ENCODE results near the gene HPS3.

HPS3 gene

GRCh38 chr3:149129326-149130205, at the start of gene HPS3:
HPS3 (plus strand) TSS chr3:149129638; CDS start chr3:149129724, 86 bp downstream.
- TF ChIP-seq CTCF (IDR thresholded peaks at IDR 0.05; ENCODE audit: low read depth, low read length) = no peak
- peak; percentile 93 for DNase-seq (ENCODE audit: low read depth, low spot score)
- peak within 1 kb of the TSS; percentile 73 for H3K4me3 ChIP-seq (ENCODE audit: low read depth, low read length)
- in situ Hi-C loops (cut with HindIII; ENCODE audit: low sequenced_read_pairs) = no loop called here

- TF ChIP-seq CTCF (IDR thresholded peaks at IDR 0.05; ENCODE audit: low read depth, low read length) = no peak
- H3K4me3 ChIP-seq (ENCODE audit: low read depth, low read length) = no peak overlapping the region
- DNase-seq (ENCODE audit: low read depth, low spot score) = no peak
- in situ Hi-C loops (cut with HindIII; ENCODE audit: low sequenced_read_pairs) = no loop called here
Measured at GRCh38 chr3:149080011-149080698, 49.3 kb upstream of the HPS3 start.

- in situ Hi-C loops (cut with HindIII; ENCODE audit: low sequenced_read_pairs) = no loop called here
- no peak overlapping the region for H3K4me3 ChIP-seq (ENCODE audit: low read depth, low read length)
- peak; percentile 17 for DNase-seq (ENCODE audit: low read depth, low spot score)
- TF ChIP-seq CTCF (IDR thresholded peaks at IDR 0.05; ENCODE audit: low read depth, low read length) = no peak
Measured at GRCh38 chr3:149080699-149081091, 48.7 kb upstream of the HPS3 start.

GRCh38 chr3:149081772-149082171, 47.7 kb upstream of the HPS3 start:
- in situ Hi-C loops (cut with HindIII; ENCODE audit: low sequenced_read_pairs) = no loop called here
- H3K4me3 ChIP-seq (ENCODE audit: low read depth, low read length) = no peak overlapping the region
- TF ChIP-seq CTCF (IDR thresholded peaks at IDR 0.05; ENCODE audit: low read depth, low read length) = no peak
- no peak for DNase-seq (ENCODE audit: low read depth, low spot score)

- DNase-seq (ENCODE audit: low read depth, low spot score) = peak; percentile 53
- TF ChIP-seq CTCF (IDR thresholded peaks at IDR 0.05; ENCODE audit: low read depth, low read length) = no peak
- H3K4me3 ChIP-seq (ENCODE audit: low read depth, low read length) = peak overlapping the region; percentile 94
- in situ Hi-C loops (cut with HindIII; ENCODE audit: low sequenced_read_pairs) = no loop called here
Measured at GRCh38 chr3:149085828-149086231, 43.6 kb upstream of the HPS3 start.

- in situ Hi-C loops (cut with HindIII; ENCODE audit: low sequenced_read_pairs) = no loop called here
- peak within 1 kb of the TSS; percentile 94 for H3K4me3 ChIP-seq (ENCODE audit: low read depth, low read length)
- no peak for TF ChIP-seq CTCF (IDR thresholded peaks at IDR 0.05; ENCODE audit: low read depth, low read length)
- peak; percentile 98 for DNase-seq (ENCODE audit: low read depth, low spot score)
Measured at GRCh38 chr3:149086232-149086988, 43.0 kb upstream of the HPS3 start, which contains the start of gene HLTF. HLTF (minus strand) TSS chr3:149086533; CDS start chr3:149086336, 197 bp downstream.
